Body of pancreas (tissue), 4 donors: ENCODE data around the gene SYPL2.

ENCODE experiments used
- POLR2A ChIP-seq, 3 donors: fragments of 450-650 bp; IDR thresholded peaks; one replicate each; pipeline ENCODE4 v1.6.1; 2016; ENCODE audit warnings: antibody characterized with exemption in 3 of 3, mild to moderate bottlenecking in 2 of 3
- TF ChIP-seq, protein P1 (sequence below), 7 experiments: fragments of 450-650 bp in 4 of 7; fragments of 200-600 bp in 3 of 7; sonication (generic) in 3 of 7; IDR thresholded peaks; one replicate each; pipeline ENCODE4 v1.5.1; 2016 to 2019; ENCODE audit warnings: antibody characterized with exemption in 7 of 7

DNA sequence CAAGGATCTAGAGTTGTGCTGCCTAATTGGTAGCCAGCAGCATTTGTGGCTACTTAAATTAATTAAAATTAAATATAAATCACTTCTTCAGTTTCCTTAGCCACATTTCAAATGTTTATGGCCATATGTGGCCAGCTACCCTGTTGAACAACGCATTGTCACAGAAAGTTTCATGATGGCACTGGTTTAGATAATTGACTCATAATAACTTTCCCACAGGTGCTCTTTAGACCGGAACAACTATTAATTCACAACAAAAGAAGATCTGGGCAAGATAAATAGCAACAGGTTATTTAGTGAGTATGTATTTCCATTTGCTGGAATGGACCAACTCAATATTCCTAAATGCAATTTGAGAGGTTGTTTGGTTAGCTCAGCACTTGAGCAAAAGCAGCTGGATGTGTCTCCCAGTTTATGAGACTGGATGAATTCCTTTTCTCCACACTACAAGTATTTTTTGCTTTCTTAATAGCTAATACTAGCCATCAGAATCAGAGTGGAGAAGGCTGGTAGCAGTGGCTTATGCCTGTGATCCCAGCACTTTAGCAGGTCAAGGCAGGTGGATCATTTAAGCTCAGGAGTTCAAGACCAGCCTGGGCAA lies 46.9 kb downstream of the SYPL2 start:
- TF ChIP-seq, protein P1, sequence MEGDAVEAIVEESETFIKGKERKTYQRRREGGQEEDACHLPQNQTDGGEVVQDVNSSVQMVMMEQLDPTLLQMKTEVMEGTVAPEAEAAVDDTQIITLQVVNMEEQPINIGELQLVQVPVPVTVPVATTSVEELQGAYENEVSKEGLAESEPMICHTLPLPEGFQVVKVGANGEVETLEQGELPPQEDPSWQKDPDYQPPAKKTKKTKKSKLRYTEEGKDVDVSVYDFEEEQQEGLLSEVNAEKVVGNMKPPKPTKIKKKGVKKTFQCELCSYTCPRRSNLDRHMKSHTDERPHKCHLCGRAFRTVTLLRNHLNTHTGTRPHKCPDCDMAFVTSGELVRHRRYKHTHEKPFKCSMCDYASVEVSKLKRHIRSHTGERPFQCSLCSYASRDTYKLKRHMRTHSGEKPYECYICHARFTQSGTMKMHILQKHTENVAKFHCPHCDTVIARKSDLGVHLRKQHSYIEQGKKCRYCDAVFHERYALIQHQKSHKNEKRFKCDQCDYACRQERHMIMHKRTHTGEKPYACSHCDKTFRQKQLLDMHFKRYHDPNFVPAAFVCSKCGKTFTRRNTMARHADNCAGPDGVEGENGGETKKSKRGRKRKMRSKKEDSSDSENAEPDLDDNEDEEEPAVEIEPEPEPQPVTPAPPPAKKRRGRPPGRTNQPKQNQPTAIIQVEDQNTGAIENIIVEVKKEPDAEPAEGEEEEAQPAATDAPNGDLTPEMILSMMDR (IDR thresholded peaks at IDR 0.05) = no peak
- TF ChIP-seq POLR2A (IDR thresholded peaks at IDR 0.05) = no peak
